IMR-90 (cell line): ENCODE data around the gene SLC25A30. TPM values are rescaled to one million over a fixed set of nuclear protein-coding genes. Genes with fewer than 3 reads are reported as not detected.

Source experiments
- ATAC-seq: fragments of 200-7000 bp; cut with Tn5 transposase; 2 replicates; pipeline ENCODE4 v1.9.1; 2020; ENCODE audit warnings: low read depth, mild to moderate bottlenecking, moderate library complexity
- Bru-seq: library from RNA; stranded (reverse); fragments of 400-500 nt; gene quantifications from one replicate; lab custom pipeline; 2021; lab: Mats Ljungman, UMichigan
- BruChase-seq, 2 experiments: library from RNA; stranded (reverse); fragments of 400-500 nt; gene quantifications; one replicate each; lab custom pipeline; 2021; lab: Mats Ljungman, UMichigan
- BruUV-seq: library from RNA; stranded (reverse); fragments of 400-500 nt; replicated peaks from 2 replicates; lab custom pipeline; 2021; lab: Mats Ljungman, UMichigan
- CTCF ChIA-PET: fragments of 300-600 bp; formaldehyde crosslinking; extraction: SDS; loops from one replicate; lab custom pipeline; 2021; ENCODE audit warnings: antibody characterized with exemption; lab: Yijun Ruan, JAX
- POLR2A ChIA-PET: fragments of 300-600 bp; sonication (Branson Sonifier 250); formaldehyde crosslinking; loops from one replicate; lab custom pipeline; 2022; ENCODE audit warnings: antibody characterized with exemption; ENCODE audit not compliant: unreplicated experiment; lab: Charles Lee
- DNase-seq: peaks from one replicate; pipeline ENCODE4 v3.0.0; 2013
- H2AFZ ChIP-seq: replicated peaks from 2 replicates; pipeline ENCODE3; 2013; ENCODE audit warnings: low read length, mild to moderate bottlenecking; ENCODE audit not compliant: poor library complexity
- H2AK5ac ChIP-seq: 2 replicates; pipeline ENCODE4 v1.6.1; 2013; ENCODE audit warnings: low read depth, low read length, inconsistent platforms
- H2AK9ac ChIP-seq: replicated peaks from 2 replicates; pipeline ENCODE3; 2013; ENCODE audit warnings: mild to moderate bottlenecking, low read depth, low read length, moderate library complexity; ENCODE audit not compliant: poor library complexity
- H2BK120ac ChIP-seq: 2 replicates; pipeline ENCODE4 v1.6.1; 2013; ENCODE audit warnings: low read depth, low read length, inconsistent platforms
- H2BK15ac ChIP-seq: 3 replicates; pipeline ENCODE4 v1.6.1; 2013; ENCODE audit warnings: low read depth, low read length, inconsistent platforms
- H2BK20ac ChIP-seq: 2 replicates; pipeline ENCODE4 v1.6.1; 2013; ENCODE audit warnings: low read depth, mild to moderate bottlenecking, inconsistent platforms, low read length, moderate library complexity
- H2BK5ac ChIP-seq: 2 replicates; pipeline ENCODE4 v1.6.1; 2013; ENCODE audit warnings: mild to moderate bottlenecking, low read depth, low read length, inconsistent platforms; ENCODE audit not compliant: poor library complexity, severe bottlenecking
- H3K14ac ChIP-seq: replicated peaks from 2 replicates; pipeline ENCODE4 v1.6.1; 2013; ENCODE audit warnings: low read depth, low read length, inconsistent platforms
- H3K18ac ChIP-seq: 2 replicates; pipeline ENCODE4 v1.6.1; 2013; ENCODE audit warnings: low read depth, low read length, control low read depth
- H3K23ac ChIP-seq: 2 replicates; pipeline ENCODE4 v1.6.1; 2013; ENCODE audit warnings: low read depth, low read length, inconsistent platforms
- H3K27ac ChIP-seq: 2 replicates; pipeline ENCODE4 v1.5.1; 2013; ENCODE audit warnings: mild to moderate bottlenecking, control low read depth, low read length; ENCODE audit not compliant: insufficient read depth
- H3K27me3 ChIP-seq: 2 replicates; pipeline ENCODE4 v1.6.1; 2013; ENCODE audit warnings: low read length; ENCODE audit not compliant: control insufficient read depth, insufficient read depth
- H3K36me3 ChIP-seq: 2 replicates; pipeline ENCODE4 v1.6.1; 2013; ENCODE audit warnings: low read length, mixed read lengths; ENCODE audit not compliant: control insufficient read depth, insufficient read depth
- H3K4ac ChIP-seq: 2 replicates; pipeline ENCODE4 v1.6.1; 2013; ENCODE audit warnings: low read depth, low read length, inconsistent platforms
- H3K4me1 ChIP-seq: 2 replicates; pipeline ENCODE4 v1.6.1; 2013; ENCODE audit warnings: low read length, mixed read lengths; ENCODE audit not compliant: control insufficient read depth, insufficient read depth
- H3K4me2 ChIP-seq: 2 replicates; pipeline ENCODE4 v1.6.1; 2013; ENCODE audit warnings: low read depth, mild to moderate bottlenecking, control low read depth, low read length, moderate library complexity
- H3K4me3 ChIP-seq: 2 replicates; pipeline ENCODE4 v1.5.1; 2013; ENCODE audit warnings: low read depth, mild to moderate bottlenecking, control low read depth, low read length, moderate library complexity; ENCODE audit not compliant: insufficient read depth
- H3K56ac ChIP-seq: 2 replicates; pipeline ENCODE4 v1.6.1; 2013; ENCODE audit warnings: low read length, inconsistent platforms; ENCODE audit not compliant: insufficient read depth; ENCODE audit errors: extremely low read depth
- H3K79me1 ChIP-seq, 2 experiments: 2 replicates each; pipeline ENCODE4 v1.6.1; 2013; ENCODE audit warnings: low read length in 2 of 2, inconsistent platforms in 1 of 2, low read depth in 1 of 2
- H3K9ac ChIP-seq: 2 replicates; pipeline ENCODE4 v1.6.1; 2013; ENCODE audit warnings: low read depth, low read length, control low read depth
- H3K9me1 ChIP-seq: 2 replicates; pipeline ENCODE4 v1.6.1; 2013; ENCODE audit warnings: low read length, inconsistent platforms; ENCODE audit not compliant: insufficient read depth
- H3K9me3 ChIP-seq: 2 replicates; pipeline ENCODE4 v1.6.1; 2013; ENCODE audit warnings: low read length; ENCODE audit not compliant: control insufficient read depth, insufficient read depth
- H4K20me1 ChIP-seq: 2 replicates; pipeline ENCODE4 v1.6.1; 2013; ENCODE audit warnings: low read length, inconsistent platforms; ENCODE audit not compliant: insufficient read depth
- H4K5ac ChIP-seq: 2 replicates; pipeline ENCODE4 v1.6.1; 2013; ENCODE audit warnings: mild to moderate bottlenecking, low read depth, low read length, control low read depth
- H4K8ac ChIP-seq, 2 experiments: 2 replicates each; pipeline ENCODE4 v1.6.1; 2013; ENCODE audit warnings: low read depth in 2 of 2, low read length in 2 of 2, control low read depth in 1 of 2, inconsistent platforms in 1 of 2
- H4K91ac ChIP-seq: 2 replicates; pipeline ENCODE4 v1.6.1; 2013; ENCODE audit warnings: low read depth, low read length, inconsistent platforms; ENCODE audit not compliant: insufficient read depth
- CEBPB ChIP-seq: IDR thresholded peaks from 2 replicates; pipeline ENCODE4 v1.6.1; 2012; ENCODE audit warnings: low read depth, low read length, improper control_type of control experiment
- CHD1 ChIP-seq: IDR thresholded peaks from 2 replicates; pipeline ENCODE4 v1.6.1; 2012; ENCODE audit warnings: low read depth, low read length, improper control_type of control experiment
- CTCF ChIP-seq: conservative IDR thresholded peaks from 2 replicates; pipeline ENCODE4 v1.5.1; 2012; ENCODE audit warnings: mild to moderate bottlenecking, low read depth, low read length, improper control_type of control experiment
- MAFK ChIP-seq: IDR thresholded peaks from 2 replicates; pipeline ENCODE4 v1.6.1; 2012; ENCODE audit warnings: low read depth, low read length, improper control_type of control experiment
- MAZ ChIP-seq: IDR thresholded peaks from 2 replicates; pipeline ENCODE4 v1.6.1; 2012; ENCODE audit warnings: low read depth, mild to moderate bottlenecking, low read length, improper control_type of control experiment, moderate library complexity, borderline replicate concordance
- NFE2L2 ChIP-seq: fragments of 150-350 bp; IDR thresholded peaks from 2 replicates; pipeline ENCODE4 v1.6.1; 2016; ENCODE audit warnings: low read depth, mild to moderate bottlenecking, low read length
- POLR2A ChIP-seq: IDR thresholded peaks from 2 replicates; pipeline ENCODE4 v1.6.1; 2012; ENCODE audit warnings: mild to moderate bottlenecking, low read depth, low read length
- RAD21 ChIP-seq: IDR thresholded peaks from 2 replicates; pipeline ENCODE4 v1.6.1; 2012; ENCODE audit warnings: low read length, improper control_type of control experiment
- RCOR1 ChIP-seq: IDR thresholded peaks from 2 replicates; pipeline ENCODE4 v1.6.1; 2012; ENCODE audit warnings: mild to moderate bottlenecking, low read length, improper control_type of control experiment; ENCODE audit not compliant: insufficient replicate concordance
- RFX5 ChIP-seq: IDR thresholded peaks from 2 replicates; pipeline ENCODE4 v1.8.0; 2012; ENCODE audit warnings: low read depth, mild to moderate bottlenecking, low read length, moderate library complexity
- WGBS, 2 experiments: methylation state at CpG; one replicate each; pipeline versions ENCODE4 v1.1.5 to v1.1.7; 2013; ENCODE audit warnings: missing lambda C conversion rate in 2 of 2; ENCODE audit not compliant: insufficient read length in 1 of 2; ENCODE audit errors: extremely low coverage in 2 of 2; 5-methylcytosine and 5-hydroxymethylcytosine counted together
- dilution Hi-C: fragments of 300-500 bp; cut with HindIII; formaldehyde crosslinking; loops from one replicate; pipeline ENCODE4 v1.14.3; 2018; ENCODE audit warnings: low sequenced_read_pairs; ENCODE audit not compliant: unreplicated experiment
- in situ Hi-C: fragments of 300-500 bp; cut with MboI; formaldehyde crosslinking; loops from 3 replicates; pipeline ENCODE4 v1.14.3; 2019; ENCODE audit warnings: low sequenced_read_pairs, inconsistent platforms, mixed read lengths
- intact Hi-C: fragments of 100-400 bp; cut with micrococcal nuclease; formaldehyde crosslinking; loops from 2 replicates; pipeline ENCODE4 v1.10.0; 2022
- long read RNA-seq: library from polyadenylated mRNA; unstranded; transcript quantifications from one replicate; pipeline ENCODE4 v2.0.0, GENCODE V29; 2021; ENCODE audit not compliant: unreplicated experiment
- polyA plus RNA-seq, 3 experiments: library from polyadenylated mRNA; depleted of rRNA; stranded (reverse); fragments of >200 nt; gene quantifications; 2 replicates each; pipeline ENCODE4 v1.2.3, GENCODE V29; 2012; ENCODE audit warnings: low replicate concordance in 1 of 3
- total RNA-seq: library from RNA; depleted of rRNA; stranded (reverse); fragments of >200 nt; gene quantifications from 2 replicates; pipeline ENCODE4 v1.2.3, GENCODE V29; 2012; rRNA removed
- TF ChIP-seq, protein P1 (sequence below): fragments of 150-350 bp; IDR thresholded peaks from 2 replicates; pipeline ENCODE4 v1.6.1; 2016; ENCODE audit warnings: low read depth, mild to moderate bottlenecking, low read length, moderate library complexity, borderline replicate concordance

SLC25A30 gene, protein sequence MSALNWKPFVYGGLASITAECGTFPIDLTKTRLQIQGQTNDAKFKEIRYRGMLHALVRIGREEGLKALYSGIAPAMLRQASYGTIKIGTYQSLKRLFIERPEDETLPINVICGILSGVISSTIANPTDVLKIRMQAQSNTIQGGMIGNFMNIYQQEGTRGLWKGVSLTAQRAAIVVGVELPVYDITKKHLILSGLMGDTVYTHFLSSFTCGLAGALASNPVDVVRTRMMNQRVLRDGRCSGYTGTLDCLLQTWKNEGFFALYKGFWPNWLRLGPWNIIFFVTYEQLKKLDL
- total RNA-seq (15.3 and 19.4 TPM in 2 replicates), polyA plus RNA-seq (2012; rRNA removed) (8.9 and 9.9 TPM in 2 replicates), Bru-seq, nascent RNA (percentile 56 among the genes with signal in this experiment), BruChase-seq, experiment 1, labeled RNA remaining after a 6-hour chase (percentile 61 among the genes with signal in this experiment), BruChase-seq, experiment 2, labeled RNA remaining after a 2-hour chase (percentile 65 among the genes with signal in this experiment)
- polyA plus RNA-seq (2012; cell fraction: cytosol; rRNA removed): 2.1 and 4.5 TPM in 2 replicates
- 1.4 and 9.6 TPM in 2 replicates for polyA plus RNA-seq (2012; cell fraction: nucleus; rRNA removed; ENCODE audit: low replicate concordance)
- long read RNA-seq, partial matches to known transcripts: 1 of 8 reads
- long read RNA-seq, other reads (novel, unspliced or antisense): 4 of 8 reads

GRCh38 chr13:45417790-45418534, at the start of gene SLC25A30:
Gene SLC25A30, minus strand, starts transcription at chr13:45418373. Its CDS starts 6,948 bp downstream, at chr13:45411425.
- peak within 1 kb of the TSS in 1 of 2 experiments; percentile 53; a peak in 1 of 4 replicates for H4K8ac ChIP-seq
- peaks cover 6 to 18% of the 10 kb centered on the region in 2 experiments for H3K79me1 ChIP-seq
- WGBS, 2 experiments: 0% methylated on average over 24 of the region's 64 CpGs; no CpG with 5 or more reads in 1 of the 2 experiments
- peak within 1 kb of the TSS; percentile 95 for H2AK9ac ChIP-seq
- no peaks in the 10 kb centered on the region for H3K9me3 ChIP-seq
- no peak within 1 kb of the TSS for H4K5ac ChIP-seq
- no peak within 1 kb of the TSS for H2BK15ac ChIP-seq
- intact Hi-C loops (loop anchor here (5.0 kb wide), 2 partner anchors 49 to 74 kb away; no protein-coding TSS in a partner anchor), in situ Hi-C loops (no loop called here), dilution Hi-C loops (no loop called here)
- peak within 1 kb of the TSS; percentile 99 for H2AFZ ChIP-seq
- no peaks in the 10 kb centered on the region for H3K27me3 ChIP-seq
- 0 out of 2 replicates have a peak within 1 kb of the TSS, but pooled peaks have one; percentile 25 for H2AK5ac ChIP-seq
- peak within 1 kb of the TSS; percentile 74 for H3K23ac ChIP-seq
- peaks cover 6% of the 10 kb centered on the region; the same call in 1 of the 2 replicates for H3K9me1 ChIP-seq
- H4K91ac ChIP-seq: no peak within 1 kb of the TSS
- peak within 1 kb of the TSS; percentile 11 for H2BK5ac ChIP-seq
- peak within 1 kb of the TSS; percentile 61 for H3K9ac ChIP-seq
- POLR2A ChIA-PET: interaction anchor here (1.0 kb wide), 1 partner anchor 44 kb away, joined by 3 read pairs; no protein-coding TSS in a partner anchor
- CTCF ChIA-PET: interaction anchor here (1.2 kb wide), 1 partner anchor 24 kb away, joined by 3 read pairs; no protein-coding TSS in a partner anchor
- peaks cover 2% of the 10 kb centered on the region; the same call in 1 of the 2 replicates for H3K4me1 ChIP-seq
- H3K4me3 ChIP-seq: peak within 1 kb of the TSS; percentile 72
- peak within 1 kb of the TSS; percentile 55; the same call in 1 of the 2 replicates for H2BK20ac ChIP-seq
- peak within 1 kb of the TSS; percentile 82 for H3K14ac ChIP-seq
- H2BK120ac ChIP-seq: no peak within 1 kb of the TSS
- DNase-seq: peak; percentile 80
- H3K56ac ChIP-seq: peak within 1 kb of the TSS; percentile 25; the same call in 1 of the 2 replicates
- H3K18ac ChIP-seq: no peak within 1 kb of the TSS
- ATAC-seq: peak; percentile 96
- peak within 1 kb of the TSS; percentile 59; the same call in 1 of the 2 replicates for H3K4ac ChIP-seq
- no peaks in the 10 kb centered on the region for H3K36me3 ChIP-seq
- H3K27ac ChIP-seq: peak within 1 kb of the TSS; percentile 42
- BruUV-seq: no TSS peak
- no peaks in the 10 kb centered on the region for H4K20me1 ChIP-seq
- H3K4me2 ChIP-seq: peak within 1 kb of the TSS; percentile 95
- TF ChIP-seq NFE2L2 (no peak), CTCF (no peak), RAD21 (no peak), CHD1 (no peak), MAZ (peak; percentile 64; the same call in 1 of the 2 replicates), POLR2A (peak; percentile 34; the same call in 1 of the 2 replicates), RFX5 (no peak), RCOR1 (no peak), CEBPB (no peak), MAFK (no peak)
- TF ChIP-seq, protein P1, sequence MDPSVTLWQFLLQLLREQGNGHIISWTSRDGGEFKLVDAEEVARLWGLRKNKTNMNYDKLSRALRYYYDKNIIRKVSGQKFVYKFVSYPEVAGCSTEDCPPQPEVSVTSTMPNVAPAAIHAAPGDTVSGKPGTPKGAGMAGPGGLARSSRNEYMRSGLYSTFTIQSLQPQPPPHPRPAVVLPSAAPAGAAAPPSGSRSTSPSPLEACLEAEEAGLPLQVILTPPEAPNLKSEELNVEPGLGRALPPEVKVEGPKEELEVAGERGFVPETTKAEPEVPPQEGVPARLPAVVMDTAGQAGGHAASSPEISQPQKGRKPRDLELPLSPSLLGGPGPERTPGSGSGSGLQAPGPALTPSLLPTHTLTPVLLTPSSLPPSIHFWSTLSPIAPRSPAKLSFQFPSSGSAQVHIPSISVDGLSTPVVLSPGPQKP: no peak
